ENCODE data around the gene GRB10. TPM values are rescaled to one million over a fixed set of nuclear protein-coding genes. Genes with fewer than 3 reads are reported as not detected.

Gene GRB10
- total and polyA plus RNA-seq, 2 experiments from 2014 or later, result 35.0 to 154 TPM

DNA sequence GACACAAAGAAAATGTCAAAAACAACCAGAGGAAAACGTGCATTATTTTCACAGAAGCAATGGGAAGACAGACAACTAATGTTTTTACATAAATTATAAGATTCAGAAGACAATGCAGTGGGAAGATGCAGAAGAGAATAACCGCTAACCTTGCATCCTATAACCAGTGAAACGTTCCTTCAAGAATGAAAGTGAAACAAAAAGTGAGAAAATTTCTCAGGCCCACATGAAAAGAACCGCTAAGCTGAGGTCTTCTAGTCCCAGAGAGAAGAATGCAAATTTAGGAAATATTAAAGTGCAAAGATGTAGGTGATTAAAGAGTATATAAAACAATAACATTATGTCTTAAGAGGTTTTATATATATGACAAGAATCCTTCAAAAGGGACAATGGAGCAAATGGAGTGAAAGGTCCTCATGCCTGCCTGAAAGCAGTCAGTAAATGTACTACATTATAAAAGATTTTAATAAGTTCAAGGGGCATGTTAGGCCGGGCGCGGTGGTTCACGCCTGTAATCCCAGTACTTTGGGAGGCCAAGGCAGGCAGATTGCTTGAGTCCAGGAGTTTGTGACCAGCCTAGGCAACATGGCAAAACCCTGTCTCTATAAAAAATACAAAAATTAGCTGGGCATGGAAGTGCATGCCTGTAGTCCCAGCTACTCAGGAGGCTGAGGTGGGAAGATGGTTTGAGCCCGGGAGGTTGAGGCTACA is 174.3 kb downstream of the GRB10 start:
- Mint-ChIP-seq H3K4me1 (no peaks in the 10 kb centered on the region; the same call in 2 of the 3 replicates), H3K4me3 (no peak overlapping the region), H3K27me3 (ENCODE audit: insufficient read depth, low read depth, poor library complexity) (no peaks in the 10 kb centered on the region), H3K9me3 (no peaks in the 10 kb centered on the region), H3K36me3 (ENCODE audit: low read depth) (peaks cover 64% of the 10 kb centered on the region), H3K27ac (no peak overlapping the region)
- H3K79me2 ChIP-seq (replicated peaks; ENCODE audit: insufficient read depth), result 0 out of 2 replicates have a peak, but pooled peaks cover 3% of the 10 kb centered on the region
- H3K27ac ChIP-seq (ENCODE audit: low read depth), result no peak overlapping the region
- H3F3A ChIP-seq (replicated peaks; ENCODE audit: low read depth), result no peaks in the 10 kb centered on the region
- no peaks in the 10 kb centered on the region for H3K9me2 ChIP-seq (ENCODE audit: insufficient read depth)
- H4K20me1 ChIP-seq (replicated peaks; ENCODE audit: insufficient read depth), result peaks cover 15% of the 10 kb centered on the region
- no peak for ATAC-seq
- H3K4me2 ChIP-seq, result no peak overlapping the region
- peaks cover 45% of the 10 kb centered on the region for H3K36me3 ChIP-seq (ENCODE audit: insufficient read depth)
- TF ChIP-seq ZNF331 (CRISPR knock-in tag; IDR thresholded peaks at IDR 0.05; ENCODE audit: low read depth), result no peak
- no peak for TF ChIP-seq EZH2 (IDR thresholded peaks at IDR 0.05; ENCODE audit: low read depth, unreplicated experiment)
- TF ChIP-seq REST (IDR thresholded peaks at IDR 0.05; ENCODE audit: unreplicated experiment), result no peak
- no peak for TF ChIP-seq ZNF462 (CRISPR knock-in tag; IDR thresholded peaks at IDR 0.05)
- TF ChIP-seq NANOG (IDR thresholded peaks at IDR 0.05; ENCODE audit: borderline replicate concordance), result no peak
- TF ChIP-seq POLR2AphosphoS5 (IDR thresholded peaks at IDR 0.05; ENCODE audit: low read depth), result no peak
- no peak for TF ChIP-seq STAT1 (IDR thresholded peaks at IDR 0.05; ENCODE audit: unreplicated experiment)
- no peak for TF ChIP-seq ZNF114 (CRISPR knock-in tag; IDR thresholded peaks at IDR 0.05)
- no peak for TF ChIP-seq EZH2phosphoT487 (IDR thresholded peaks at IDR 0.05; ENCODE audit: unreplicated experiment)
- TF ChIP-seq JUNB (IDR thresholded peaks at IDR 0.05; ENCODE audit: unreplicated experiment), result no peak
- TF ChIP-seq, protein P1, sequence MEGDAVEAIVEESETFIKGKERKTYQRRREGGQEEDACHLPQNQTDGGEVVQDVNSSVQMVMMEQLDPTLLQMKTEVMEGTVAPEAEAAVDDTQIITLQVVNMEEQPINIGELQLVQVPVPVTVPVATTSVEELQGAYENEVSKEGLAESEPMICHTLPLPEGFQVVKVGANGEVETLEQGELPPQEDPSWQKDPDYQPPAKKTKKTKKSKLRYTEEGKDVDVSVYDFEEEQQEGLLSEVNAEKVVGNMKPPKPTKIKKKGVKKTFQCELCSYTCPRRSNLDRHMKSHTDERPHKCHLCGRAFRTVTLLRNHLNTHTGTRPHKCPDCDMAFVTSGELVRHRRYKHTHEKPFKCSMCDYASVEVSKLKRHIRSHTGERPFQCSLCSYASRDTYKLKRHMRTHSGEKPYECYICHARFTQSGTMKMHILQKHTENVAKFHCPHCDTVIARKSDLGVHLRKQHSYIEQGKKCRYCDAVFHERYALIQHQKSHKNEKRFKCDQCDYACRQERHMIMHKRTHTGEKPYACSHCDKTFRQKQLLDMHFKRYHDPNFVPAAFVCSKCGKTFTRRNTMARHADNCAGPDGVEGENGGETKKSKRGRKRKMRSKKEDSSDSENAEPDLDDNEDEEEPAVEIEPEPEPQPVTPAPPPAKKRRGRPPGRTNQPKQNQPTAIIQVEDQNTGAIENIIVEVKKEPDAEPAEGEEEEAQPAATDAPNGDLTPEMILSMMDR (conservative IDR thresholded peaks at IDR 0.05; ENCODE audit: low read depth in 2 of 2), result no peak
- TF ChIP-seq CREB1 (CRISPR knock-in tag; IDR thresholded peaks at IDR 0.05; ENCODE audit: low read depth), result no peak
- no peak for TF ChIP-seq ETS1 (IDR thresholded peaks at IDR 0.05)
- H3K27me3 ChIP-seq (ENCODE audit: insufficient read depth), result no peaks in the 10 kb centered on the region
- no peak for DNase-seq (ENCODE audit: low spot score)
- H3K4me3 ChIP-seq, result no peak overlapping the region
- no peak overlapping the region for H2AFZ ChIP-seq
- no peaks in the 10 kb centered on the region; the same call in 1 of the 2 replicates for H3K4me1 ChIP-seq (ENCODE audit: insufficient read depth)

Measured in GM23338 (cell line).